Measurements from ENCODE around the gene GABRG1. TPM values are rescaled to one million over a fixed set of nuclear protein-coding genes. Genes with fewer than 3 reads are reported as not detected.

Gene GABRG1
- total RNA-seq (under 1 TPM in 1 of 5 donors, not detected in 4; 0.18 TPM), polyA plus RNA-seq (not detected)
- long read RNA-seq, donor 1, result 0 reads
- long read RNA-seq, donor 2, result 0 reads
- long read RNA-seq, donor 3, result 0 reads
- long read RNA-seq, donor 4, result 0 reads
- long read RNA-seq, donor 5, result 0 reads
- long read RNA-seq, donor 6, result 0 reads
- long read RNA-seq, donor 7, result 0 reads
- long read RNA-seq, donor 8, result 0 reads
- long read RNA-seq, donor 9, result 0 reads
- long read RNA-seq, donor 10, result 0 reads

DNA sequence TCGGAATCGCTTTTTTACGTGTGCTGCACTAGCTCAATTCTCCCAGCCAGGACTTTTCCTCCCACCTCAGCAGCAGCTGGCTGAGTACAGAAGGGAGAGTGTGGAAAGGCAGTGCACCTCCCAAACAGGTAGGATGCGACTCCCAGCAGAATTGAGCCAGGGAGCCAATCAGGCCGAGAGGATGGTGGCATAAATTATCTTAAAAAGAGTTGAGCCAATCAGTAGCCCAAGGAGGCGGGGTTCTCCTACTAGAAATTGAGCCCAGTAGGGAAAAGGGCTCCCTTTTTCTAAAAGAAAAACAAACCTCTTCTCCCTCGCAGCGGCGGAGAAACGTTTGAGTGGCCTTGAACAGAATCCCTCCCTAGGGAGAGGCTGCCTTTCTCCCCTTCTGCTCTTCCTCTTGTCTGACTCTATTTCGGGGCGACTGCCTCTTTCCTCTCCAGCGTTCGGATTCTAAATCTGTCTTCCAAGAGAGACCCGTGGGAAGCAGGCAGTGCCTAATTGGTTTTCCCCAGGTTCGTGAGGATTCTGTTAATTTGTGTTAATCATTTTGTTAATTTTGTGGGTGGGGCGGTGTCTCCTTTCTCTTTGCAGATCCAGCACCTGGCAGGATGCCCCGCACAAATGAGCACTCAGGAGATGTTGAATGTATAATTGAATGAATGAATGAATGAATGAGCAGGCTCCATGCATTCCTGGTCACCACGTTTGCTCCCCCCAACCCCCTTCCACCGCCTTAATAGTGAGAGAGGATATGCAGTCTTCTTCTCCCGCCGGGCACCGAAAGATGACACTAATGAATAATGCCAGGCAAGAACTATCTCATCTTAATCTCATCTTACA, at the start of gene GABRG1:
TSS of gene GABRG1 (minus strand) at position 142 of the 843 bp plus-strand sequence. CDS start at position 1, 141 bp downstream.
- no peak for TF ChIP-seq POLR2A (IDR thresholded peaks at IDR 0.05)
- Histone ChIP-seq H3K36me3 (no peaks in the 10 kb centered on the region), H3K4me3 (peak within 1 kb of the TSS in 2 of 4 donors; percentile 12 to 15), H3K9me3 (no peaks in the 10 kb centered on the region), H3K4me1 (peaks cover 0 to 13% (median 4%) of the 10 kb centered on the region in 4 donors), H3K27me3 (peaks cover 0 to 13% (median 7%) of the 10 kb centered on the region in 3 donors), H3K27ac (no peak within 1 kb of the TSS)
- intact Hi-C loops (cut with DNase I; ENCODE audit: low total_unique reads), result no loop called here
- DNase-seq, result peak in 1 of 2 donors; percentile 10
- WGBS, 5 donors, result 10 to 21% (median 15%) methylated on average over 23 of the region's 23 CpGs

DNA sequence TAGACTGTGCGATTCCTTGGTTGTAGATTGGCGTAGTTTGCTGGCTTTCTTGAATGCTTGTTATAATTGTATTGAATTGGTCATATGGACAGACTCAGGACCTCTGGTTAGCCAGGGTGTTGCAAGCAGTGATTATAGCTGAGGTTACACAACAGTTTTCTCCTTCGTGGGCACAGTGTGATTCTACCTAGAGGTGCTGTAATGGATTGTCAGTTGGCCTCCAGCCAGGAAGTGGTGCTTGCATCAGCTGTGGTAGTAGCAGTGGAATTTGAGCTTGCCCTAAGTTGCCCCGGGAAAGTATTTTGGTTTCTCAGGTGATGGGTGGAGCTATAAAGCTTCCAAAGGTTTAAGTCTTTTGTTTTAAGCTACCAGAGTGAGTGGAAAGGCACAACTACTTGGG, 23.1 kb upstream of the GABRG1 start:
- Histone ChIP-seq H3K27me3 (no peaks in the 10 kb centered on the region), H3K27ac (no peak overlapping the region), H3K4me3 (no peak overlapping the region), H3K9me3 (peaks cover 0 to 37% (median 4%) of the 10 kb centered on the region in 4 donors), H3K36me3 (no peaks in the 10 kb centered on the region), H3K4me1 (no peaks in the 10 kb centered on the region)
- no peak for DNase-seq
- WGBS, 5 donors, result 72 to 84% (median 76%) methylated on average over 4 of the region's 4 CpGs
- intact Hi-C loops (cut with DNase I; ENCODE audit: low total_unique reads), result no loop called here
- no peak for TF ChIP-seq EP300 (IDR thresholded peaks at IDR 0.05)
- TF ChIP-seq, protein P1, sequence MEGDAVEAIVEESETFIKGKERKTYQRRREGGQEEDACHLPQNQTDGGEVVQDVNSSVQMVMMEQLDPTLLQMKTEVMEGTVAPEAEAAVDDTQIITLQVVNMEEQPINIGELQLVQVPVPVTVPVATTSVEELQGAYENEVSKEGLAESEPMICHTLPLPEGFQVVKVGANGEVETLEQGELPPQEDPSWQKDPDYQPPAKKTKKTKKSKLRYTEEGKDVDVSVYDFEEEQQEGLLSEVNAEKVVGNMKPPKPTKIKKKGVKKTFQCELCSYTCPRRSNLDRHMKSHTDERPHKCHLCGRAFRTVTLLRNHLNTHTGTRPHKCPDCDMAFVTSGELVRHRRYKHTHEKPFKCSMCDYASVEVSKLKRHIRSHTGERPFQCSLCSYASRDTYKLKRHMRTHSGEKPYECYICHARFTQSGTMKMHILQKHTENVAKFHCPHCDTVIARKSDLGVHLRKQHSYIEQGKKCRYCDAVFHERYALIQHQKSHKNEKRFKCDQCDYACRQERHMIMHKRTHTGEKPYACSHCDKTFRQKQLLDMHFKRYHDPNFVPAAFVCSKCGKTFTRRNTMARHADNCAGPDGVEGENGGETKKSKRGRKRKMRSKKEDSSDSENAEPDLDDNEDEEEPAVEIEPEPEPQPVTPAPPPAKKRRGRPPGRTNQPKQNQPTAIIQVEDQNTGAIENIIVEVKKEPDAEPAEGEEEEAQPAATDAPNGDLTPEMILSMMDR (IDR thresholded peaks at IDR 0.05), result no peak
- TF ChIP-seq POLR2AphosphoS5 (IDR thresholded peaks at IDR 0.05), result no peak

DNA sequence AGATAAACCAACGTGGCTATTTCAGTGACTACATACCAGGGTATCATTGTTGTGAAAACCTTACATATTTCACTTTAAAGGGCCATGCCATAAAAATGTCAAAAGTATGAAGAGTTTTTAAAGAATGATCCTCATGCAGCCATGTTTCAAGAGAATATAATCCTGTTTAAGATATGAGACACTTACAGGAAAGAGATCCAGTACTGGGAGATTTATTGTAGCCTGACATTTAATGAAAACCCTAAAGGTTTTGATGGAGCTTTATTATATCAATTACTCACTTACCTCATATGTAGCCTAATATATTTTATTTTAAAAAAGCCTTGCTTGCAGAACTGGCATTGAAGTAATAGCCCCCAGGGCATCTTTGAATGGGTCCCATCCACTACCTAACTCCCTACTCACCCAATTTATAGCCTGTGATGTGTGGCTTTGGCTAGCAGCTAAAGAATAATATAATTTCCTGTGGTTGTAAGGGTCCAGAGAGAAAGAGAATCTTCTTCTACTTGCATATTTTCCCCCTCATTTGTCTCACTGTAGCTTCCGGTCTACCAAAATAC, 7.7 kb upstream of the GABRG1 start:
- TF ChIP-seq POLR2A (IDR thresholded peaks at IDR 0.05), result no peak
- no peak for TF ChIP-seq EP300 (IDR thresholded peaks at IDR 0.05)
- TF ChIP-seq, protein P1 (IDR thresholded peaks at IDR 0.05), result no peak
- TF ChIP-seq POLR2AphosphoS5 (IDR thresholded peaks at IDR 0.05), result no peak
- Histone ChIP-seq H3K27ac (no peak overlapping the region), H3K9me3 (no peaks in the 10 kb centered on the region), H3K27me3 (no peaks in the 10 kb centered on the region), H3K4me1 (no peaks in the 10 kb centered on the region), H3K4me3 (no peak overlapping the region), H3K36me3 (no peaks in the 10 kb centered on the region)
- 41 to 68% (median 61%) methylated on average over 2 of the region's 2 CpGs for WGBS, 5 donors
- intact Hi-C loops (cut with DNase I; ENCODE audit: low total_unique reads), result no loop called here
- no peak for DNase-seq

DNA sequence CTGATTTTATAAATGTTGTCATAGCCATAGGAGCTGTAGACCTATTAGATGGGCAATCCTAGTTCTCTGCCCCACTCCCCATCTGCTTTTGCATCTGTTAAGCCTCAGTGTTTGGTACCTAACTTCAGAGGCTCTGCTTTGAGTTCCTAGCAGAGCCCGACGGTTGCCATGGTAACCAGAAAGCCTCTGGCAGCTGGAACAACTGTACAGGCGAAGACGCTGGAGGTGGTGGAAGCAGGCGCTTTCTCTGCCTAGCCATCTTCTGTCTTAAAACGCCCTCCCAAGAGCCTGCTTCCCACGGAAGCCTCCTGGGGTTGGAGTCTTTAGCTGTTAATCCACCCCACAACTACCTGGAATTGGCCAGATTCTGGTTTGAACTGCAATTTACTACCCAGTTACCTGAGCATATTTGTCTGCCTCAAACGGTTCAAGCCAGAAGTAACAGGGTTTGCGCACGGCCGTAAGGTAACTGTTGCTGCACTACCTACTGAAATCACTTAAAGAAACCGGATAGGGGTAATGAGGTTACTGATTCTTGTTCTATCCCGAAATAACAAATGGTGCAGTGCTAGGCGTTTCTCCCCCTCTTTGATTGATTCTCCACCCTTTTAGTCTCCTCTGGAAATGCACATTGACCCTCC, 1.0 kb upstream of the GABRG1 start:
- peaks cover 0 to 13% (median 7%) of the 10 kb centered on the region in 3 donors for H3K27me3 ChIP-seq
- no peak overlapping the region for H3K4me3 ChIP-seq
- TF ChIP-seq POLR2A (IDR thresholded peaks at IDR 0.05), result no peak
- TF ChIP-seq, protein P1 (IDR thresholded peaks at IDR 0.05), result no peak
- TF ChIP-seq POLR2AphosphoS5 (IDR thresholded peaks at IDR 0.05), result no peak
- no peak for TF ChIP-seq EP300 (IDR thresholded peaks at IDR 0.05)
- no peaks in the 10 kb centered on the region for H3K36me3 ChIP-seq
- DNase-seq, result peak in 1 of 2 donors; percentile 53
- H3K4me1 ChIP-seq, result peaks cover 0 to 13% (median 4%) of the 10 kb centered on the region in 4 donors
- intact Hi-C loops (cut with DNase I; ENCODE audit: low total_unique reads), result no loop called here
- WGBS, 5 donors, result 35 to 39% (median 38%) methylated on average over 14 of the region's 14 CpGs
- no peak overlapping the region for H3K27ac ChIP-seq
- H3K9me3 ChIP-seq, result no peaks in the 10 kb centered on the region

Measured in stomach (tissue), 19 donors.